ENCODE data around the gene ZFPM1.
A peak's percentile ranks its signal among the peaks of the same experiment; 100 is the strongest.

ZFPM1 gene

GRCh38 chr16:88446736-88447135 lies 6.3 kb upstream of the ZFPM1 start:
- no peak overlapping the region for H3K9ac ChIP-seq (ENCODE audit: low read depth, low read length)
- H3K27me3 ChIP-seq (ENCODE audit: control insufficient read depth, insufficient read depth, low read length) = peaks cover 39% of the 10 kb centered on the region
- no peak overlapping the region for H3K4me3 ChIP-seq (ENCODE audit: low read length)
- peaks cover 6% of the 10 kb centered on the region for H3K4me1 ChIP-seq (ENCODE audit: control insufficient read depth, insufficient read depth, low read length)
- no peak overlapping the region for H3K4me2 ChIP-seq (ENCODE audit: low read length)
- no peaks in the 10 kb centered on the region for H3K9me3 ChIP-seq (replicated peaks; ENCODE audit: low read length)
- no peaks in the 10 kb centered on the region for H3K36me3 ChIP-seq (ENCODE audit: insufficient read depth, low read length)

- Histone ChIP-seq H3K36me3 (ENCODE audit: insufficient read depth, low read length) (no peaks in the 10 kb centered on the region), H3K9ac (ENCODE audit: low read depth, low read length) (no peak overlapping the region), H3K4me1 (ENCODE audit: control insufficient read depth, insufficient read depth, low read length) (peaks cover 12% of the 10 kb centered on the region), H3K27me3 (ENCODE audit: control insufficient read depth, insufficient read depth, low read length) (peaks cover 43% of the 10 kb centered on the region), H3K9me3 (replicated peaks; ENCODE audit: low read length) (no peaks in the 10 kb centered on the region), H3K4me2 (ENCODE audit: low read length) (no peak overlapping the region), H3K4me3 (ENCODE audit: low read length) (no peak overlapping the region)
These were observed 5.2 kb upstream of the ZFPM1 start for GRCh38 chr16:88447881-88448280.

GRCh38 chr16:88448461-88449266 lies 4.4 kb upstream of the ZFPM1 start:
- Histone ChIP-seq H3K9me3 (replicated peaks; ENCODE audit: low read length) (no peaks in the 10 kb centered on the region), H3K27me3 (ENCODE audit: control insufficient read depth, insufficient read depth, low read length) (peaks cover 43% of the 10 kb centered on the region), H3K4me2 (ENCODE audit: low read length) (no peak overlapping the region), H3K9ac (ENCODE audit: low read depth, low read length) (no peak overlapping the region), H3K4me1 (ENCODE audit: control insufficient read depth, insufficient read depth, low read length) (peaks cover 9% of the 10 kb centered on the region), H3K4me3 (ENCODE audit: low read length) (no peak overlapping the region), H3K36me3 (ENCODE audit: insufficient read depth, low read length) (no peaks in the 10 kb centered on the region)

GRCh38 chr16:88449267-88449561 lies 3.9 kb upstream of the ZFPM1 start:
- peaks cover 43% of the 10 kb centered on the region for H3K27me3 ChIP-seq (ENCODE audit: control insufficient read depth, insufficient read depth, low read length)
- H3K9ac ChIP-seq (ENCODE audit: low read depth, low read length) = no peak overlapping the region
- no peak overlapping the region for H3K4me3 ChIP-seq (ENCODE audit: low read length)

GRCh38 chr16:88451586-88452481 lies 1.2 kb upstream of the ZFPM1 start:
- Histone ChIP-seq H3K36me3 (ENCODE audit: insufficient read depth, low read length) (no peaks in the 10 kb centered on the region), H3K9ac (ENCODE audit: low read depth, low read length) (no peak overlapping the region), H3K4me2 (ENCODE audit: low read length) (peak overlapping the region; percentile 86), H3K9me3 (replicated peaks; ENCODE audit: low read length) (no peaks in the 10 kb centered on the region), H3K27me3 (ENCODE audit: control insufficient read depth, insufficient read depth, low read length) (peaks cover 37% of the 10 kb centered on the region), H3K4me1 (ENCODE audit: control insufficient read depth, insufficient read depth, low read length) (peaks cover 32% of the 10 kb centered on the region), H3K4me3 (ENCODE audit: low read length) (peak overlapping the region; percentile 79)

More at GRCh38 chr16:88449267-88449561, 3.9 kb upstream of the ZFPM1 start:
- no peaks in the 10 kb centered on the region for H3K36me3 ChIP-seq (ENCODE audit: insufficient read depth, low read length)
- no peak overlapping the region for H3K4me2 ChIP-seq (ENCODE audit: low read length)
- no peaks in the 10 kb centered on the region for H3K9me3 ChIP-seq (replicated peaks; ENCODE audit: low read length)
- H3K4me1 ChIP-seq (ENCODE audit: control insufficient read depth, insufficient read depth, low read length) = peaks cover 14% of the 10 kb centered on the region

- Histone ChIP-seq H3K9ac (ENCODE audit: low read depth, low read length) (peak overlapping the region; percentile 67), H3K4me3 (ENCODE audit: low read length) (peak overlapping the region; percentile 79), H3K4me1 (ENCODE audit: control insufficient read depth, insufficient read depth, low read length) (peaks cover 32% of the 10 kb centered on the region), H3K36me3 (ENCODE audit: insufficient read depth, low read length) (no peaks in the 10 kb centered on the region), H3K4me2 (ENCODE audit: low read length) (peak overlapping the region; percentile 86), H3K9me3 (replicated peaks; ENCODE audit: low read length) (no peaks in the 10 kb centered on the region), H3K27me3 (ENCODE audit: control insufficient read depth, insufficient read depth, low read length) (peaks cover 29% of the 10 kb centered on the region)
These were observed 431 bp upstream of the ZFPM1 start for GRCh38 chr16:88452482-88453216.

GRCh38 chr16:88453611-88454522 lies 787 bp downstream of the ZFPM1 start:
- Histone ChIP-seq H3K4me2 (ENCODE audit: low read length) (peak overlapping the region; percentile 93), H3K27me3 (ENCODE audit: control insufficient read depth, insufficient read depth, low read length) (peaks cover 24% of the 10 kb centered on the region), H3K36me3 (ENCODE audit: insufficient read depth, low read length) (no peaks in the 10 kb centered on the region), H3K4me1 (ENCODE audit: control insufficient read depth, insufficient read depth, low read length) (peaks cover 32% of the 10 kb centered on the region), H3K4me3 (ENCODE audit: low read length) (peak overlapping the region; percentile 71), H3K9me3 (replicated peaks; ENCODE audit: low read length) (no peaks in the 10 kb centered on the region), H3K9ac (ENCODE audit: low read depth, low read length) (no peak overlapping the region)

GRCh38 chr16:88454523-88454947 lies 1.5 kb downstream of the ZFPM1 start:
- Histone ChIP-seq H3K4me2 (ENCODE audit: low read length) (peak overlapping the region; percentile 93), H3K36me3 (ENCODE audit: insufficient read depth, low read length) (no peaks in the 10 kb centered on the region), H3K9ac (ENCODE audit: low read depth, low read length) (no peak overlapping the region), H3K27me3 (ENCODE audit: control insufficient read depth, insufficient read depth, low read length) (peaks cover 17% of the 10 kb centered on the region), H3K9me3 (replicated peaks; ENCODE audit: low read length) (no peaks in the 10 kb centered on the region), H3K4me1 (ENCODE audit: control insufficient read depth, insufficient read depth, low read length) (peaks cover 32% of the 10 kb centered on the region), H3K4me3 (ENCODE audit: low read length) (peak overlapping the region; percentile 71)

GRCh38 chr16:88455610-88456355 lies 2.7 kb downstream of the ZFPM1 start:
- Histone ChIP-seq H3K27me3 (ENCODE audit: control insufficient read depth, insufficient read depth, low read length) (peaks cover 11% of the 10 kb centered on the region), H3K4me2 (ENCODE audit: low read length) (peak overlapping the region; percentile 93), H3K9ac (ENCODE audit: low read depth, low read length) (peak overlapping the region; percentile 71), H3K4me1 (ENCODE audit: control insufficient read depth, insufficient read depth, low read length) (peaks cover 32% of the 10 kb centered on the region), H3K4me3 (ENCODE audit: low read length) (peak overlapping the region; percentile 71), H3K9me3 (replicated peaks; ENCODE audit: low read length) (no peaks in the 10 kb centered on the region), H3K36me3 (ENCODE audit: insufficient read depth, low read length) (no peaks in the 10 kb centered on the region)

Measured in skeletal muscle satellite cell (primary cell).